K562 (cell line): ENCODE measurements around the gene TRPV5. TPM values are rescaled to one million over a fixed set of nuclear protein-coding genes. Genes with fewer than 3 reads are reported as not detected.
A peak's percentile ranks its signal among the peaks of the same experiment; 100 is the strongest.

Source experiments
- ATAC-seq: fragments of 200-7000 bp; cut with Tn5 transposase; 3 replicates; pipeline ENCODE4 v1.9.1; 2020; ENCODE audit warnings: moderate library complexity
- BruUV-seq: library from RNA; stranded (reverse); fragments of 400-500 nt; replicated peaks from 2 replicates; lab custom pipeline; 2021; lab: Mats Ljungman, UMichigan
- CTCF ChIA-PET: fragments of 300-600 bp; formaldehyde crosslinking; extraction: SDS; loops from one replicate; lab custom pipeline; 2021; ENCODE audit warnings: low intra/inter-chr PET ratio; lab: Yijun Ruan, JAX
- POLR2A ChIA-PET: fragments of 300-600, 350-650 bp; sonication (Branson Sonifier 250); formaldehyde crosslinking; extraction: SDS; loops from one replicate; lab custom pipeline; 2021; ENCODE audit warnings: antibody characterized with exemption, inconsistent platforms; lab: Yijun Ruan, JAX
- DNase-seq, 4 experiments: peaks; one replicate each; pipeline versions ENCODE4 v3.0.0 to v3.0.0-alpha.2; 2011 to 2018; ENCODE audit warnings: low spot score in 3 of 4, mixed read lengths in 3 of 4; ENCODE audit errors: extremely low read depth in 1 of 4
- FAIRE-seq: peaks from 2 replicates; lab custom pipeline; 2011; peaks lifted over from hg19 to GRCh38; lab: Jason Lieb, UNC
- H2AFZ ChIP-seq: 2 replicates; pipeline ENCODE4 v1.6.0; 2011; ENCODE audit warnings: low read depth, low read length, control low read depth, inconsistent platforms
- H3K27ac ChIP-seq: fragments of 200-600 bp; 3 replicates; pipeline ENCODE4 v1.8.0; 2011; ENCODE audit warnings: low read depth, mild to moderate bottlenecking, control low read depth, inconsistent platforms, low read length, moderate library complexity, mixed read lengths; ENCODE audit errors: extremely low read depth
- H3K27me3 ChIP-seq, 2 experiments: fragments of 300-600 bp in 1 of 2; 2 replicates in 1 of 2; 3 replicates in 1 of 2; pipeline versions ENCODE4 v1.6.0 to v1.8.0; 2011; ENCODE audit warnings: inconsistent platforms in 2 of 2, low read length in 2 of 2, mild to moderate bottlenecking in 1 of 2, mixed read lengths in 1 of 2, moderate library complexity in 1 of 2; ENCODE audit not compliant: control insufficient read depth in 2 of 2, insufficient read depth in 2 of 2
- H3K36me3 ChIP-seq: fragments of 300-600 bp; 3 replicates; pipeline ENCODE4 v1.8.0; 2011; ENCODE audit warnings: mild to moderate bottlenecking, low read length, inconsistent platforms; ENCODE audit not compliant: control insufficient read depth, insufficient read depth
- H3K4me1 ChIP-seq, 2 experiments: fragments of 200-600 bp in 1 of 2; replicated peaks in 1 of 2; 2 replicates in 1 of 2; 3 replicates in 1 of 2; pipeline versions ENCODE4 v1.5.1 to v1.8.0; 2011; ENCODE audit warnings: inconsistent platforms in 2 of 2, low read length in 2 of 2, mild to moderate bottlenecking in 1 of 2, mixed read lengths in 1 of 2, moderate library complexity in 1 of 2; ENCODE audit not compliant: control insufficient read depth in 2 of 2, insufficient read depth in 2 of 2
- H3K4me2 ChIP-seq: 2 replicates; pipeline ENCODE4 v1.6.1; 2011; ENCODE audit warnings: low read length, control low read depth, inconsistent platforms, mixed read lengths; ENCODE audit not compliant: insufficient read depth
- H3K4me3 ChIP-seq: fragments of 200-600 bp; sonication (generic), shearing (Covaris generic); 2 replicates; pipeline ENCODE4 v1.5.1; 2016; ENCODE audit warnings: control low read depth, inconsistent platforms
- H3K79me2 ChIP-seq: fragments of 200-600 bp; 3 replicates; pipeline ENCODE4 v1.8.0; 2011; ENCODE audit warnings: low read length, inconsistent platforms; ENCODE audit not compliant: control insufficient read depth, insufficient read depth
- H3K9ac ChIP-seq, 2 experiments: 2 replicates each; pipeline versions ENCODE4 v1.6.0 to v1.6.1; 2011; ENCODE audit warnings: low read depth in 2 of 2, low read length in 2 of 2, control low read depth in 1 of 2, inconsistent platforms in 1 of 2, mild to moderate bottlenecking in 1 of 2, mixed read lengths in 1 of 2; ENCODE audit not compliant: insufficient read depth in 1 of 2
- H3K9me1 ChIP-seq: one replicate; pipeline ENCODE4 v1.6.0; 2011; ENCODE audit warnings: inconsistent platforms, mild to moderate bottlenecking, low read length, moderate library complexity; ENCODE audit not compliant: control insufficient read depth, insufficient read depth
- H3K9me3 ChIP-seq: replicated peaks from 2 replicates; pipeline ENCODE4 v1.5.1; 2011; ENCODE audit warnings: low read depth, low read length, inconsistent platforms; ENCODE audit not compliant: control insufficient read depth, insufficient read depth
- H4K20me1 ChIP-seq: replicated peaks from 2 replicates; pipeline ENCODE4 v1.6.1; 2011; ENCODE audit warnings: low read length, inconsistent platforms, mixed read lengths; ENCODE audit not compliant: control insufficient read depth, insufficient read depth
- KLF1 ChIP-seq: fragments of 450-650 bp; IDR thresholded peaks from 2 replicates; pipeline ENCODE4 v1.6.1; 2016; ENCODE audit warnings: missing genetic modification characterization, missing compliant biosample characterization
- NR2C2 ChIP-seq, 2 experiments: fragments of 200-800 bp in 1 of 2; sonication (Bioruptor generic) in 1 of 2; sonication (generic) in 1 of 2; formaldehyde crosslinking in 1 of 2; IDR thresholded peaks; 2 replicates each; pipeline versions ENCODE4 v1.6.1 to v1.8.0; 2016 to 2022; ENCODE audit warnings: mild to moderate bottlenecking in 1 of 2, missing compliant biosample characterization in 1 of 2, missing genetic modification characterization in 1 of 2, missing genetic modification reagents in 1 of 2
- NR4A1 ChIP-seq, 2 experiments: fragments of 250-450 bp in 1 of 2; fragments of 450-650 bp in 1 of 2; sonication (Bioruptor Pico) in 1 of 2; IDR thresholded peaks; 2 replicates each; pipeline versions ENCODE4 v1.4.0 to v1.6.1; 2016 to 2020; ENCODE audit warnings: mild to moderate bottlenecking in 2 of 2, missing compliant biosample characterization in 1 of 2, missing genetic modification characterization in 1 of 2, moderate library complexity in 1 of 2
- ZBTB43 ChIP-seq: sonication (generic); formaldehyde crosslinking; IDR thresholded peaks from 2 replicates; pipeline ENCODE4 v1.8.0; 2023; ENCODE audit warnings: mild to moderate bottlenecking, missing genetic modification reagents
- ZC3H4 ChIP-seq: sonication (generic); formaldehyde crosslinking; IDR thresholded peaks from 2 replicates; pipeline ENCODE4 v1.9.0; 2021; ENCODE audit warnings: missing genetic modification reagents, borderline replicate concordance
- ZFX ChIP-seq: sonication (generic); formaldehyde crosslinking; IDR thresholded peaks from 2 replicates; pipeline ENCODE4 v1.8.0; 2022; ENCODE audit warnings: mild to moderate bottlenecking, missing genetic modification reagents, moderate library complexity
- ZNF644 ChIP-seq: fragments of 200-800 bp; sonication (Bioruptor generic); IDR thresholded peaks from 2 replicates; pipeline ENCODE4 v1.6.1; 2016; ENCODE audit warnings: low read depth, missing genetic modification characterization, missing compliant biosample characterization
- ZNF740 ChIP-seq, 3 experiments: fragments of 200-800 bp in 1 of 3; sonication (Bioruptor generic) in 1 of 3; sonication (generic) in 1 of 3; formaldehyde crosslinking in 1 of 3; IDR thresholded peaks; 2 replicates each; pipeline versions ENCODE4 v1.6.1 to v1.8.0; 2016 to 2022; ENCODE audit warnings: mild to moderate bottlenecking in 2 of 3, missing compliant biosample characterization in 2 of 3, missing genetic modification characterization in 2 of 3, missing genetic modification reagents in 1 of 3
- WGBS: fragments of 100-300 bp; shearing (Covaris generic); methylation state at CpG from one replicate; pipeline ENCODE4 v1.1.6; 2016; ENCODE audit warnings: low coverage, mixed read lengths; ENCODE audit not compliant: insufficient coverage; ENCODE audit errors: missing lambda C conversion rate; 5-methylcytosine and 5-hydroxymethylcytosine counted together
- in situ Hi-C: fragments of 300-500 bp; cut with MboI; formaldehyde crosslinking; loops from 4 replicates; pipeline ENCODE4 v1.15.0; 2018; ENCODE audit warnings: inconsistent platforms, mixed read lengths
- intact Hi-C: fragments of 100-400 bp; cut with micrococcal nuclease; formaldehyde crosslinking; loops from 2 replicates; pipeline ENCODE4 v1.14.2; 2022
- polyA plus RNA-seq, 8 experiments: library from polyadenylated mRNA; depleted of rRNA in 4 of 8; stranded (reverse) in 5 of 8; unstranded in 3 of 8; fragments of >200 nt; fragmentation: Nextera tagmentation in 2 of 8; fragmentation: Illumina TruSeq in 1 of 8; extraction: Ambion mirVana in 2 of 8; extraction: Trizol in 1 of 8; gene quantifications; 2 replicates each; pipeline versions ENCODE4 v1.2.1 to v1.2.3, GENCODE V29; 2011 to 2014; ENCODE audit warnings: inconsistent platforms in 1 of 8, missing spikeins in 1 of 8
- total RNA-seq, 7 experiments: library from RNA; depleted of rRNA in 6 of 7; stranded (reverse); fragments of >200 nt in 6 of 7; fragmentation: Illumina TruSeq in 2 of 7; extraction: Trizol in 2 of 7; gene quantifications; 2 replicates each; pipeline versions ENCODE4 v1.2.1 to v1.2.3, GENCODE V29; 2011 to 2021; ENCODE audit warnings: low replicate concordance in 1 of 7

Gene TRPV5
- total and polyA plus RNA-seq, 9 of the 15 experiments (the other 6 are each of a cell fraction or from before 2014, with no cell fraction given), result not detected

- peaks cover 4% of the 10 kb centered on the region for H3K9me1 ChIP-seq
- no peak overlapping the region for H3K4me2 ChIP-seq
- no peak overlapping the region for H3K27ac ChIP-seq
- no TSS peak for BruUV-seq
- H3K4me3 ChIP-seq, result no peak overlapping the region
- no peaks in the 10 kb centered on the region for H3K9me3 ChIP-seq
- no peaks in the 10 kb centered on the region for H3K79me2 ChIP-seq
- H3K4me1 ChIP-seq, result peaks cover 0 to 3% of the 10 kb centered on the region in 2 experiments; a peak in 1 of 5 replicates
- intact Hi-C loops (no loop called here), in situ Hi-C loops (no loop called here)
- H4K20me1 ChIP-seq, result no peaks in the 10 kb centered on the region; the same call in 1 of the 2 replicates
- H3K9ac ChIP-seq, result no peak overlapping the region
- peaks cover 33% of the 10 kb centered on the region for H3K36me3 ChIP-seq
- ChIA-PET POLR2A (interaction anchor here (1.6 to 1.7 kb wide), 2 partner anchors 10 to 18 kb away, joined by 4 to 5 read pairs; partner anchors contain the start of gene TRPV5), CTCF (no interaction called here)
- H3K27me3 ChIP-seq, result no peaks in the 10 kb centered on the region
- no peak for FAIRE-seq
- ATAC-seq, result no peak
- H2AFZ ChIP-seq, result no peak overlapping the region
- 89% methylated on average over 6 of the region's 6 CpGs for WGBS
- TF ChIP-seq ZNF740 (CRISPR knock-in tag; IDR thresholded peaks at IDR 0.05), result 0 out of 2 replicates have a peak, but pooled peaks have one; percentile 31
- no peak for TF ChIP-seq ZNF740 (tag; IDR thresholded peaks at IDR 0.05)
- no peak for TF ChIP-seq NR2C2 (CRISPR knock-in tag; IDR thresholded peaks at IDR 0.05)
- no peak for TF ChIP-seq NR2C2 (tag; IDR thresholded peaks at IDR 0.05)
- no peak for TF ChIP-seq KLF1
- 0 out of 2 replicates have a peak, but pooled peaks have one; percentile 44 for TF ChIP-seq ZC3H4 (CRISPR knock-in tag)
- no peak for TF ChIP-seq ZBTB43
- TF ChIP-seq ZFX (CRISPR knock-in tag), result no peak
- no peak for TF ChIP-seq NR4A1 (CRISPR knock-in tag; IDR thresholded peaks at IDR 0.05)
- TF ChIP-seq NR4A1 (tag; IDR thresholded peaks at IDR 0.05), result no peak
- TF ChIP-seq ZNF644 (tag), result no peak
- TF ChIP-seq, all 486 proteins: peak for 2
- no peak for DNase-seq
Measured at GRCh38 chr7:142942746-142943145, 9.2 kb upstream of the TRPV5 start.
